ENCODE measurements around the gene PARP8. TPM values are rescaled to one million over a fixed set of nuclear protein-coding genes. Genes with fewer than 3 reads are reported as not detected.

PARP8 gene
- total RNA-seq, 2 experiments from 2014 or later: 181 to 200 TPM

- TF ChIP-seq CTCF (IDR thresholded peaks at IDR 0.05): no peak
- Mint-ChIP-seq H3K27ac (no peak overlapping the region), H3K27me3 (no peaks in the 10 kb centered on the region), H3K9me3 (no peaks in the 10 kb centered on the region), H3K36me3 (ENCODE audit: low read depth) (peaks cover 83% of the 10 kb centered on the region), H3K4me1 (ENCODE audit: low read depth) (peaks cover 37% of the 10 kb centered on the region), H3K4me3 (no peak overlapping the region)
- H3K27me3 ChIP-seq (ENCODE audit: control insufficient read depth in 1 of 2, insufficient read depth in 2 of 2, low read length in 2 of 2): no peaks in the 10 kb centered on the region
- POLR2A ChIA-PET: no interaction called here
- H3K9me3 ChIP-seq (ENCODE audit: control insufficient read depth in 1 of 2, insufficient read depth in 1 of 2, low read length in 2 of 2): no peaks in the 10 kb centered on the region
- intact Hi-C loops (cut with DNase I, micrococcal nuclease): no loop called here
- DNase-seq: no peak
- no peak overlapping the region for H3K27ac ChIP-seq (ENCODE audit: low read depth in 1 of 2, low read length in 2 of 2)
- no peaks in the 10 kb centered on the region for H3K4me1 ChIP-seq (ENCODE audit: insufficient read depth, low read length)
- no peak for ATAC-seq (ENCODE audit: poor library complexity)
- peaks cover 76% of the 10 kb centered on the region for H3K36me3 ChIP-seq (ENCODE audit: insufficient read depth, low read length)
- CTCF ChIA-PET: interaction anchor here (0.7 kb wide), 1 partner anchor 51 kb away, joined by 3 read pairs; no protein-coding TSS in a partner anchor
- no peak overlapping the region for H3K4me3 ChIP-seq (ENCODE audit: low read length)
Observed at GRCh38 chr5:50763351-50763750, 96.9 kb downstream of the PARP8 start.

GRCh38 chr5:50763846-50764245, 97.4 kb downstream of the PARP8 start:
- intact Hi-C loops (cut with DNase I, micrococcal nuclease): no loop called here
- Histone ChIP-seq H3K27me3 (ENCODE audit: control insufficient read depth in 1 of 2, insufficient read depth in 2 of 2, low read length in 2 of 2) (no peaks in the 10 kb centered on the region), H3K4me3 (ENCODE audit: low read length) (no peak overlapping the region), H3K36me3 (ENCODE audit: insufficient read depth, low read length) (peaks cover 76% of the 10 kb centered on the region), H3K9me3 (ENCODE audit: control insufficient read depth in 1 of 2, insufficient read depth in 1 of 2, low read length in 2 of 2) (no peaks in the 10 kb centered on the region), H3K27ac (ENCODE audit: low read depth in 1 of 2, low read length in 2 of 2) (no peak overlapping the region), H3K4me1 (ENCODE audit: insufficient read depth, low read length) (no peaks in the 10 kb centered on the region)
- ATAC-seq (ENCODE audit: poor library complexity): no peak
- no peaks in the 10 kb centered on the region for H3K9me3 Mint-ChIP-seq
- no peak for TF ChIP-seq CTCF (IDR thresholded peaks at IDR 0.05)
- peaks cover 85% of the 10 kb centered on the region for H3K36me3 Mint-ChIP-seq (ENCODE audit: low read depth)
- H3K27ac Mint-ChIP-seq: no peak overlapping the region
- DNase-seq: no peak
- no peaks in the 10 kb centered on the region for H3K27me3 Mint-ChIP-seq
- H3K4me1 Mint-ChIP-seq (ENCODE audit: low read depth): peaks cover 42% of the 10 kb centered on the region
- ChIA-PET CTCF (interaction anchor here (0.7 kb wide), 1 partner anchor 51 kb away, joined by 3 read pairs; no protein-coding TSS in a partner anchor), POLR2A (no interaction called here)
- no peak overlapping the region for H3K4me3 Mint-ChIP-seq

- H3K27me3 Mint-ChIP-seq: no peaks in the 10 kb centered on the region
- CTCF ChIA-PET: no interaction called here
- Histone ChIP-seq H3K4me1 (ENCODE audit: insufficient read depth, low read length) (no peaks in the 10 kb centered on the region), H3K36me3 (ENCODE audit: insufficient read depth, low read length) (peaks cover 67% of the 10 kb centered on the region), H3K27ac (ENCODE audit: low read depth in 1 of 2, low read length in 2 of 2) (no peak overlapping the region), H3K27me3 (ENCODE audit: control insufficient read depth in 1 of 2, insufficient read depth in 2 of 2, low read length in 2 of 2) (no peaks in the 10 kb centered on the region), H3K9me3 (ENCODE audit: control insufficient read depth in 1 of 2, insufficient read depth in 1 of 2, low read length in 2 of 2) (no peaks in the 10 kb centered on the region), H3K4me3 (ENCODE audit: low read length) (no peak overlapping the region)
- no peak overlapping the region for H3K4me3 Mint-ChIP-seq
- H3K27ac Mint-ChIP-seq: peak overlapping the region; percentile 55
- no peaks in the 10 kb centered on the region for H3K9me3 Mint-ChIP-seq
- no peak for TF ChIP-seq CTCF (IDR thresholded peaks at IDR 0.05)
- intact Hi-C loops (cut with DNase I, micrococcal nuclease): no loop called here
- ATAC-seq (ENCODE audit: poor library complexity): no peak
- no peak for DNase-seq
- POLR2A ChIA-PET: no interaction called here
- peaks cover 47% of the 10 kb centered on the region for H3K4me1 Mint-ChIP-seq (ENCODE audit: low read depth)
- peaks cover 85% of the 10 kb centered on the region for H3K36me3 Mint-ChIP-seq (ENCODE audit: low read depth)
Observed at GRCh38 chr5:50766042-50766441, 99.6 kb downstream of the PARP8 start.

All from CD4-positive, alpha-beta T cell (primary cell).